ENCODE measurements around the gene USP46. TPM values are rescaled to one million over a fixed set of nuclear protein-coding genes. Genes with fewer than 3 reads are reported as not detected.

USP46 gene
- total and polyA plus RNA-seq, 3 donors from 2014 or later: 22.9 to 33.9 (median 26.4) TPM

- DNase-seq: no peak
- Histone ChIP-seq H3K36me3 (ENCODE audit: low read depth, missing control alignments) (no peaks in the 10 kb centered on the region), H3K9me3 (no peaks in the 10 kb centered on the region), H3K27me3 (no peaks in the 10 kb centered on the region), H3K4me1 (peaks cover 5% of the 10 kb centered on the region), H3K27ac (no peak overlapping the region), H3K4me3 (no peak overlapping the region)
- TF ChIP-seq CTCF (IDR thresholded peaks at IDR 0.05): no peak
- no peak for TF ChIP-seq POLR2A (IDR thresholded peaks at IDR 0.05)
- intact Hi-C loops (cut with DNase I; ENCODE audit: low total_unique reads): no loop called here
- WGBS, 2 donors: 86 to 97% methylated on average over 1 of the region's 1 CpG
Measured at GRCh38 chr4:52614241-52614640, 44.9 kb downstream of the USP46 start.

- no peaks in the 10 kb centered on the region for H3K27me3 ChIP-seq
- TF ChIP-seq POLR2A (IDR thresholded peaks at IDR 0.05): no peak
- TF ChIP-seq CTCF (IDR thresholded peaks at IDR 0.05): no peak
- H3K27ac ChIP-seq: no peak overlapping the region
- H3K9me3 ChIP-seq: no peaks in the 10 kb centered on the region
- intact Hi-C loops (cut with DNase I; ENCODE audit: low total_unique reads): no loop called here
- no peaks in the 10 kb centered on the region for H3K36me3 ChIP-seq (ENCODE audit: low read depth, missing control alignments)
- H3K4me3 ChIP-seq: no peak overlapping the region
- H3K4me1 ChIP-seq: no peaks in the 10 kb centered on the region
- 83 to 85% methylated on average over 1 of the region's 1 CpG for WGBS, 2 donors
- DNase-seq: no peak
Measured at GRCh38 chr4:52612341-52612740, 46.8 kb downstream of the USP46 start.

DNA sequence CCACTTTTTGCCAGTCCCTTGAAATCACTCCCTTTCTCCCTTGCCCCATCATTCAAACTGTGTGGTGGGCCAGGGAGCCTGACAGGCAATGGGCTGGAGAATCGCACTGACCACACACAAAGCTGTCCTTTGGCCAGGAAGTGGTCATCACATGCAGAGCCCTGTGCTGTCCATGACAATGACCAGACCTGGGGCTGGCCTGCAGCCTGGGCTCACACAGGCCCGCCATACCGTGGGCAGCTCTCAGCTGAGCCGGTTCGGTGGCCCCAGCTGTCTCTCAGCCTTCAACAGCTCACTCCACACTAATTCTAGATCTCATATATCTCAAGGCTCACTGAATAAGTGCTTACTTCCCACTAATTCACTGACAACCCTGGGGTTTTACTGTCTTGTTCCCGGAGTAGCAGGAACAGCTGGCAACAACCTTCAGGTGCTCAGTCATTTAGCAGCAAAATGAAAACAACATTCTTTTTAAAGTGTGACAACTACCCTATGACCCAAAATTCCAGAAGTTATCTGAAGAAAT lies 48.0 kb downstream of the USP46 start:
- DNase-seq: no peak
- Histone ChIP-seq H3K4me1 (no peaks in the 10 kb centered on the region), H3K36me3 (ENCODE audit: low read depth, missing control alignments) (no peaks in the 10 kb centered on the region), H3K27me3 (no peaks in the 10 kb centered on the region), H3K9me3 (no peaks in the 10 kb centered on the region), H3K4me3 (no peak overlapping the region), H3K27ac (no peak overlapping the region)
- intact Hi-C loops (cut with DNase I; ENCODE audit: low total_unique reads): no loop called here
- TF ChIP-seq CTCF (IDR thresholded peaks at IDR 0.05) (no peak), POLR2A (IDR thresholded peaks at IDR 0.05) (no peak)
- 81 to 82% methylated on average over 6 of the region's 6 CpGs for WGBS, 2 donors

DNA sequence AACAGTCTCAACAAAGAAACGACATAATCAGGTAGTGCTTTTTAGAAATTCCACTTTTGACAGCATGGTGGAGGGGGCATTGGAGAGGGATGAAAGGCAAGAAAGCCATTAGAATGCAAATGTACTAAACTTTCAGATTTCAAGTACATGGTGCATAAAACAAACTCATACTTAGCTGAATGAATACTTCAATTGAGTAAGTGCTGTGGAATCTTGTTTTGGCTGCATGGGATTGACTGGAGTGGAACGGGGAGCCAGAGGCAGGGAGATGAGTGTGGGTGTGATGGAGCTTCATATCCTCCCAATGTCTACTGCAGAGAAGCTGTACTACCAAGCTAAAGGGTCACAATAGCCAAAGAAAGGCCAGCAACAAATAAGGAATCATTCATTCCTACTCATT lies 52.4 kb downstream of the USP46 start:
- DNase-seq: no peak
- H3K36me3 ChIP-seq (ENCODE audit: low read depth, missing control alignments): no peaks in the 10 kb centered on the region
- no peak overlapping the region for H3K4me3 ChIP-seq
- TF ChIP-seq POLR2A (IDR thresholded peaks at IDR 0.05) (no peak), CTCF (IDR thresholded peaks at IDR 0.05) (no peak)
- no peaks in the 10 kb centered on the region for H3K27me3 ChIP-seq
- WGBS, 2 donors: 89 to 91% methylated on average over 2 of the region's 2 CpGs
- H3K9me3 ChIP-seq: no peaks in the 10 kb centered on the region
- no peak overlapping the region for H3K27ac ChIP-seq
- peaks cover 4% of the 10 kb centered on the region for H3K4me1 ChIP-seq
- intact Hi-C loops (cut with DNase I; ENCODE audit: low total_unique reads): no loop called here

DNA sequence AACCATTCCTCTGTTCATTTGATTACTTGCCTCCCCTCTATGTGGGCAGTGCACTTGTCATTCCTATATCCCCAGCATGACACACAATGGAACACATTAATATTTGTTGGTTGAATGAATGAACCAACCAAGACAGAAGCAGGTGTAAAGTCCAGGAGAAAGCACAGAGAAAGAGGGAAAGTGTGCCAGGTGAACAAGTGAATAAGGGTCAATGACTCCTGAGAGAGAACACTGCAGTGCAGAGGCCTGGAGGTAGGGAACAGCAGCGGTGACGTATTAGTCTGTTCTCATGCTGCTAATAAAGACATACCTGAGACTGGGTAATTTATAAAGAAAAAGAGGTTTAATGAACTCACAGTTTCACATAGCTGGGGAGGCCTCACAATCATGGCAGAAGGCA lies 53.1 kb downstream of the USP46 start:
- DNase-seq: no peak
- Histone ChIP-seq H3K4me1 (peaks cover 4% of the 10 kb centered on the region), H3K9me3 (no peaks in the 10 kb centered on the region), H3K4me3 (no peak overlapping the region), H3K27ac (no peak overlapping the region), H3K27me3 (no peaks in the 10 kb centered on the region), H3K36me3 (ENCODE audit: low read depth, missing control alignments) (no peaks in the 10 kb centered on the region)
- TF ChIP-seq POLR2A (IDR thresholded peaks at IDR 0.05): no peak
- no peak for TF ChIP-seq CTCF (IDR thresholded peaks at IDR 0.05)
- intact Hi-C loops (cut with DNase I; ENCODE audit: low total_unique reads): no loop called here
- WGBS, 2 donors: 96 to 97% methylated on average over 2 of the region's 2 CpGs
